GM23338 (cell line): ENCODE data around the gene EN2. TPM values are rescaled to one million over a fixed set of nuclear protein-coding genes. Genes with fewer than 3 reads are reported as not detected.

Source experiments
- ATAC-seq: fragments of 200-7000 bp; cut with Tn5 transposase; 3 replicates; pipeline ENCODE4 v1.9.1; 2020
- DNase-seq: peaks from one replicate; pipeline ENCODE4 v3.0.0-alpha.2; 2015; ENCODE audit warnings: low spot score
- H2AFZ ChIP-seq: fragments of 200-600 bp; sonication (generic); 2 replicates; pipeline ENCODE4 v1.8.0; 2016; ENCODE audit warnings: antibody characterized with exemption, mild to moderate bottlenecking, moderate library complexity
- H3F3A ChIP-seq: fragments of 200-600 bp; sonication (generic); replicated peaks from 2 replicates; pipeline ENCODE4 v1.8.0; 2017; ENCODE audit warnings: antibody characterized with exemption, mixed run types, low read depth
- H3K27ac ChIP-seq: fragments of 200-600 bp; sonication (generic); 2 replicates; pipeline ENCODE4 v1.6.1; 2016; ENCODE audit warnings: low read depth
- H3K27me3 ChIP-seq: fragments of 200-600 bp; sonication (generic); 2 replicates; pipeline ENCODE4 v1.8.0; 2016; ENCODE audit warnings: mild to moderate bottlenecking, mixed run types, moderate library complexity; ENCODE audit not compliant: insufficient read depth
- H3K36me3 ChIP-seq: fragments of 200-600 bp; sonication (generic); 2 replicates; pipeline ENCODE4 v1.8.0; 2016; ENCODE audit warnings: mild to moderate bottlenecking; ENCODE audit not compliant: insufficient read depth
- H3K4me1 ChIP-seq: fragments of 200-600 bp; sonication (generic); 2 replicates; pipeline ENCODE4 v1.8.0; 2016; ENCODE audit warnings: mild to moderate bottlenecking, moderate library complexity; ENCODE audit not compliant: insufficient read depth
- H3K4me2 ChIP-seq: fragments of 200-600 bp; sonication (generic); 2 replicates; pipeline ENCODE4 v1.7.1; 2017; ENCODE audit warnings: mixed run types
- H3K4me3 ChIP-seq: fragments of 200-600 bp; sonication (generic); 2 replicates; pipeline ENCODE4 v1.6.1; 2016; ENCODE audit warnings: mixed run types
- H3K79me2 ChIP-seq: fragments of 200-600 bp; sonication (generic); replicated peaks from 2 replicates; pipeline ENCODE4 v1.8.0; 2017; ENCODE audit warnings: mild to moderate bottlenecking; ENCODE audit not compliant: insufficient read depth
- H3K9me2 ChIP-seq: fragments of 200-600 bp; sonication (generic); 2 replicates; pipeline ENCODE4 v1.8.0; 2017; ENCODE audit not compliant: insufficient read depth
- H4K20me1 ChIP-seq: fragments of 200-600 bp; sonication (generic); replicated peaks from 2 replicates; pipeline ENCODE4 v1.8.0; 2017; ENCODE audit warnings: mild to moderate bottlenecking; ENCODE audit not compliant: insufficient read depth
- H3K27ac Mint-ChIP-seq: 2 replicates; pipeline ENCODE4 v1.8.0; 2020; ENCODE audit warnings: inconsistent platforms, mild to moderate bottlenecking, moderate library complexity, mixed read lengths
- H3K27me3 Mint-ChIP-seq: 3 replicates; pipeline ENCODE4 v1.8.0; 2022; ENCODE audit warnings: low read depth, mild to moderate bottlenecking, moderate library complexity, mixed read lengths, inconsistent platforms; ENCODE audit not compliant: insufficient read depth, poor library complexity
- H3K36me3 Mint-ChIP-seq: 3 replicates; pipeline ENCODE4 v1.8.0; 2021; ENCODE audit warnings: low read depth, mild to moderate bottlenecking, inconsistent platforms, moderate library complexity, mixed read lengths
- H3K4me1 Mint-ChIP-seq: 3 replicates; pipeline ENCODE4 v1.8.0; 2020; ENCODE audit warnings: mild to moderate bottlenecking, inconsistent platforms, mixed read lengths
- H3K4me3 Mint-ChIP-seq: 3 replicates; pipeline ENCODE4 v1.8.0; 2021; ENCODE audit warnings: moderate library complexity, mild to moderate bottlenecking, inconsistent platforms, mixed read lengths
- H3K9me3 Mint-ChIP-seq: 3 replicates; pipeline ENCODE4 v1.8.0; 2020; ENCODE audit warnings: moderate library complexity, mild to moderate bottlenecking, inconsistent platforms, mixed read lengths
- EZH2phosphoT487 ChIP-seq: fragments of 200-600 bp; sonication (generic); IDR thresholded peaks from one replicate; pipeline ENCODE4 v1.8.1; 2018; ENCODE audit warnings: antibody characterized with exemption; ENCODE audit not compliant: unreplicated experiment
- JUNB ChIP-seq: IDR thresholded peaks from one replicate; pipeline ENCODE4 v1.6.1; 2016; ENCODE audit warnings: antibody characterized with exemption; ENCODE audit not compliant: unreplicated experiment
- NANOG ChIP-seq: IDR thresholded peaks from 2 replicates; pipeline ENCODE4 v1.6.1; 2016; ENCODE audit warnings: antibody characterized with exemption, borderline replicate concordance
- POLR2AphosphoS5 ChIP-seq: IDR thresholded peaks from 2 replicates; pipeline ENCODE4 v1.6.1; 2016; ENCODE audit warnings: antibody characterized with exemption, low read depth
- REST ChIP-seq: IDR thresholded peaks from one replicate; pipeline ENCODE4 v1.6.1; 2018; ENCODE audit warnings: antibody characterized with exemption; ENCODE audit not compliant: unreplicated experiment
- STAT1 ChIP-seq: IDR thresholded peaks from one replicate; pipeline ENCODE4 v1.6.1; 2016; ENCODE audit warnings: antibody characterized with exemption; ENCODE audit not compliant: unreplicated experiment
- ZNF331 ChIP-seq: fragments of 250-450 bp; sonication (Bioruptor Pico); IDR thresholded peaks from 2 replicates; pipeline ENCODE4 v1.5.0; 2020; ENCODE audit warnings: low read depth, mild to moderate bottlenecking, moderate library complexity
- ZNF462 ChIP-seq: fragments of 250-450 bp; sonication (Bioruptor Pico); IDR thresholded peaks from 2 replicates; pipeline ENCODE4 v1.5.0; 2020; ENCODE audit warnings: mild to moderate bottlenecking, moderate library complexity
- polyA plus RNA-seq: library from polyadenylated mRNA; unstranded; fragments of >200 nt; fragmentation: Nextera tagmentation; extraction: Ambion mirVana; gene quantifications from 2 replicates; pipeline ENCODE4 v1.2.1, GENCODE V29; 2016
- total RNA-seq: library from RNA; depleted of rRNA; stranded (reverse); fragments of >200 nt; shearing (Covaris generic); gene quantifications from 2 replicates; pipeline ENCODE4 v1.2.3, GENCODE V29; 2014

EN2 gene
- total and polyA plus RNA-seq, 2 experiments from 2014 or later = not detected

- Mint-ChIP-seq H3K9me3 (no peaks in the 10 kb centered on the region), H3K27ac (no peak overlapping the region), H3K4me1 (peaks cover 23% of the 10 kb centered on the region), H3K27me3 (peaks cover 42% of the 10 kb centered on the region), H3K4me3 (0 out of 3 replicates have a peak overlapping the region, but pooled peaks have one; percentile 5), H3K36me3 (no peaks in the 10 kb centered on the region)
- H3K4me3 ChIP-seq = no peak overlapping the region
- DNase-seq (no peak), ATAC-seq (peak; percentile 20)
- 0 out of 2 replicates have a peak, but pooled peaks cover 14% of the 10 kb centered on the region for H3F3A ChIP-seq
- no peak overlapping the region for H3K27ac ChIP-seq
- peak overlapping the region; percentile 43; the same call in 1 of the 2 replicates for H2AFZ ChIP-seq
- H3K27me3 ChIP-seq = peaks cover 57% of the 10 kb centered on the region
- no peaks in the 10 kb centered on the region for H3K79me2 ChIP-seq
- H3K9me2 ChIP-seq = no peaks in the 10 kb centered on the region
- no peak for TF ChIP-seq POLR2AphosphoS5
- TF ChIP-seq ZNF331 (CRISPR knock-in tag) = no peak
- no peak for TF ChIP-seq REST
- no peak for TF ChIP-seq STAT1
- TF ChIP-seq ZNF462 (CRISPR knock-in tag) = no peak
- TF ChIP-seq JUNB = no peak
- TF ChIP-seq NANOG = no peak
- no peak for TF ChIP-seq EZH2phosphoT487
- no peak overlapping the region for H3K4me2 ChIP-seq
- H3K36me3 ChIP-seq = no peaks in the 10 kb centered on the region
- peaks cover 7% of the 10 kb centered on the region for H3K4me1 ChIP-seq
- 0 out of 2 replicates have a peak, but pooled peaks cover 5% of the 10 kb centered on the region for H4K20me1 ChIP-seq
Observed at GRCh38 chr7:155482511-155483183, 24.7 kb downstream of the EN2 start.
